SU-DHL-6 (cell line): ENCODE data around the gene VWA2.
"Not testable (repeated sequence)": the region's sequence is repeated elsewhere in the genome, so short reads cannot be mapped to it uniquely, and the experiment has no call there.

Experiments used
- CTCF ChIP-seq: fragments of 200-600 bp; sonication (generic); IDR thresholded peaks from one replicate; pipeline ENCODE4 v1.5.1; 2017; ENCODE audit warnings: antibody characterized with exemption, mild to moderate bottlenecking, low read length, moderate library complexity; ENCODE audit not compliant: insufficient read depth, poor library complexity, severe bottlenecking
- EZH2phosphoT487 ChIP-seq: fragments of 200-600 bp; sonication (generic), shearing (Covaris generic); conservative IDR thresholded peaks from 2 replicates; pipeline ENCODE4 v1.6.1; 2018; ENCODE audit warnings: mild to moderate bottlenecking, antibody characterized with exemption, low read length, moderate library complexity, mixed read lengths

- not testable (repeated sequence) for TF ChIP-seq CTCF, EZH2phosphoT487
These were observed 94.4 kb downstream of the VWA2 start for GRCh38 chr10:114333441-114333840.
